Loucy (cell line): ENCODE data around the gene TPD52L1.

Source experiments
- H2AFZ ChIP-seq: fragments of 200-600 bp; sonication (generic); 2 replicates; pipeline ENCODE4 v1.6.0; 2016; ENCODE audit warnings: antibody characterized with exemption, mild to moderate bottlenecking, low read length, moderate library complexity
- H3F3A ChIP-seq: fragments of 200-600 bp; 2 replicates; pipeline ENCODE4 v1.6.0; 2016; ENCODE audit warnings: antibody characterized with exemption, low read depth, mild to moderate bottlenecking
- H3K27me3 ChIP-seq: fragments of 200-600 bp; sonication (generic); 2 replicates; pipeline ENCODE4 v1.6.1; 2014; ENCODE audit warnings: low read length, mild to moderate bottlenecking; ENCODE audit not compliant: insufficient read depth, poor library complexity, severe bottlenecking
- H3K36me3 ChIP-seq: fragments of 200-600 bp; sonication (generic); 2 replicates; pipeline ENCODE4 v1.6.1; 2016; ENCODE audit warnings: low read length; ENCODE audit not compliant: insufficient read depth
- H3K4me1 ChIP-seq: fragments of 200-600 bp; sonication (generic); 2 replicates; pipeline ENCODE4 v1.5.1; 2014; ENCODE audit warnings: low read length, mild to moderate bottlenecking; ENCODE audit not compliant: insufficient read depth, poor library complexity, severe bottlenecking
- H3K4me2 ChIP-seq: fragments of 200-600 bp; sonication (generic); 2 replicates; pipeline ENCODE4 v1.6.0; 2014; ENCODE audit warnings: antibody characterized with exemption, low read length, low read depth, mild to moderate bottlenecking; ENCODE audit not compliant: poor library complexity, severe bottlenecking
- H3K4me3 ChIP-seq: fragments of 200-600 bp; sonication (generic); 2 replicates; pipeline ENCODE4 v1.5.1; 2014; ENCODE audit warnings: low read length, mild to moderate bottlenecking, mixed read lengths; ENCODE audit not compliant: poor library complexity, severe bottlenecking
- H3K79me2 ChIP-seq: fragments of 200-600 bp; sonication (generic); 2 replicates; pipeline ENCODE4 v1.6.1; 2014; ENCODE audit warnings: low read length; ENCODE audit not compliant: insufficient read depth
- H3K9ac ChIP-seq: fragments of 200-600 bp; sonication (generic); 2 replicates; pipeline ENCODE4 v1.6.0; 2014; ENCODE audit warnings: mild to moderate bottlenecking, low read depth, low read length, moderate library complexity; ENCODE audit not compliant: poor library complexity, severe bottlenecking
- H3K9me2 ChIP-seq: fragments of 200-600 bp; sonication (generic); replicated peaks from 2 replicates; pipeline ENCODE4 v1.6.1; 2016; ENCODE audit warnings: low read depth, low read length, mixed read lengths
- H3K9me3 ChIP-seq: fragments of 200-600 bp; sonication (generic); 2 replicates; pipeline ENCODE4 v1.6.1; 2014; ENCODE audit warnings: mild to moderate bottlenecking, antibody characterized with exemption, low read length, low read depth; ENCODE audit not compliant: insufficient read depth
- H4K20me1 ChIP-seq: fragments of 200-600 bp; sonication (generic); 2 replicates; pipeline ENCODE4 v1.6.0; 2014; ENCODE audit warnings: antibody characterized with exemption, low read length, mild to moderate bottlenecking; ENCODE audit not compliant: insufficient read depth, poor library complexity, severe bottlenecking
- CTCF ChIP-seq: fragments of 200-600 bp; sonication (generic); conservative IDR thresholded peaks from 2 replicates; pipeline ENCODE4 v1.5.1; 2014; ENCODE audit warnings: mild to moderate bottlenecking, antibody characterized with exemption, low read length
- EZH2phosphoT487 ChIP-seq: fragments of 200-600 bp; IDR thresholded peaks from 2 replicates; pipeline ENCODE4 v1.6.1; 2018; ENCODE audit warnings: antibody characterized with exemption, mild to moderate bottlenecking, moderate library complexity, borderline replicate concordance

Gene TPD52L1

GRCh38 chr6:125206389-125206788 lies 52.8 kb downstream of the TPD52L1 start:
- Histone ChIP-seq H3K9me3 (no peaks in the 10 kb centered on the region), H3K4me1 (no peaks in the 10 kb centered on the region), H3K79me2 (no peaks in the 10 kb centered on the region), H3F3A (no peaks in the 10 kb centered on the region), H4K20me1 (no peaks in the 10 kb centered on the region), H3K9me2 (no peaks in the 10 kb centered on the region), H3K36me3 (no peaks in the 10 kb centered on the region), H3K27me3 (no peaks in the 10 kb centered on the region), H2AFZ (no peak overlapping the region), H3K4me3 (no peak overlapping the region), H3K9ac (no peak overlapping the region), H3K4me2 (no peak overlapping the region)
- TF ChIP-seq CTCF: no peak
- TF ChIP-seq EZH2phosphoT487: no peak

GRCh38 chr6:125207956-125208355 lies 54.4 kb downstream of the TPD52L1 start:
- H3F3A ChIP-seq: no peaks in the 10 kb centered on the region
- H2AFZ ChIP-seq: no peak overlapping the region
- no peak overlapping the region for H3K9ac ChIP-seq
- no peaks in the 10 kb centered on the region for H3K36me3 ChIP-seq
- H3K9me3 ChIP-seq: no peaks in the 10 kb centered on the region
- H3K4me3 ChIP-seq: no peak overlapping the region
- H3K9me2 ChIP-seq: no peaks in the 10 kb centered on the region
- H3K79me2 ChIP-seq: no peaks in the 10 kb centered on the region
- no peak for TF ChIP-seq EZH2phosphoT487
- TF ChIP-seq CTCF: no peak
- H3K4me1 ChIP-seq: no peaks in the 10 kb centered on the region
- H4K20me1 ChIP-seq: no peaks in the 10 kb centered on the region
- no peak overlapping the region for H3K4me2 ChIP-seq
- no peaks in the 10 kb centered on the region for H3K27me3 ChIP-seq

GRCh38 chr6:125208625-125209249 lies 55.2 kb downstream of the TPD52L1 start:
- no peaks in the 10 kb centered on the region for H3K79me2 ChIP-seq
- no peaks in the 10 kb centered on the region for H3K36me3 ChIP-seq
- no peaks in the 10 kb centered on the region for H3F3A ChIP-seq
- TF ChIP-seq EZH2phosphoT487 (no peak), CTCF (no peak)
- no peak overlapping the region for H2AFZ ChIP-seq
- no peaks in the 10 kb centered on the region for H3K27me3 ChIP-seq
- H4K20me1 ChIP-seq: no peaks in the 10 kb centered on the region
- no peaks in the 10 kb centered on the region for H3K9me2 ChIP-seq
- no peaks in the 10 kb centered on the region for H3K9me3 ChIP-seq
- H3K9ac ChIP-seq: no peak overlapping the region
- no peak overlapping the region for H3K4me2 ChIP-seq
- H3K4me3 ChIP-seq: no peak overlapping the region
- H3K4me1 ChIP-seq: no peaks in the 10 kb centered on the region
